HG03575 (cell line): ENCODE measurements around the gene ZC3HAV1.
"Not testable (repeated sequence)": the region's sequence is repeated elsewhere in the genome, so short reads cannot be mapped to it uniquely, and the experiment has no call there.

Source experiments
- ATAC-seq: cut with Tn5 transposase; IDR thresholded peaks from one replicate; pipeline ENCODE4 v1.9.1; 2021; ENCODE audit not compliant: unreplicated experiment, insufficient number of reproducible peaks, low FRiP score; ENCODE audit errors: extremely low read depth

ZC3HAV1 gene

GRCh38 chr7:139114585-139114984 lies 5.1 kb upstream of the ZC3HAV1 start:
- ATAC-seq: no peak

GRCh38 chr7:139114018-139114417 lies 4.5 kb upstream of the ZC3HAV1 start:
- ATAC-seq: no peak

- no peak for ATAC-seq
Measured at GRCh38 chr7:139112741-139113250, 3.3 kb upstream of the ZC3HAV1 start.

GRCh38 chr7:139112316-139112715 lies 2.8 kb upstream of the ZC3HAV1 start:
- ATAC-seq: no peak

GRCh38 chr7:139111811-139112301 lies 2.3 kb upstream of the ZC3HAV1 start:
- ATAC-seq: no peak

- no peak for ATAC-seq
Measured at GRCh38 chr7:139111147-139111546, 1.6 kb upstream of the ZC3HAV1 start.

- no peak for ATAC-seq
Measured at GRCh38 chr7:139109983-139110411, 477 bp upstream of the ZC3HAV1 start.

GRCh38 chr7:139108266-139109187 lies 993 bp downstream of the ZC3HAV1 start:
- no peak for ATAC-seq

GRCh38 chr7:139106959-139107358 lies 2.6 kb downstream of the ZC3HAV1 start:
- no peak for ATAC-seq

- not testable (repeated sequence) for ATAC-seq
Measured at GRCh38 chr7:139106227-139106626, 3.3 kb downstream of the ZC3HAV1 start.

- no peak for ATAC-seq
Measured at GRCh38 chr7:139105484-139105883, 4.0 kb downstream of the ZC3HAV1 start.

- no peak for ATAC-seq
Measured at GRCh38 chr7:139104091-139104450, 5.4 kb downstream of the ZC3HAV1 start.

- ATAC-seq: no peak
Measured at GRCh38 chr7:139103057-139103815, 6.3 kb downstream of the ZC3HAV1 start.

GRCh38 chr7:139101637-139102158 lies 7.8 kb downstream of the ZC3HAV1 start:
- not testable (repeated sequence) for ATAC-seq

GRCh38 chr7:139099172-139099947 lies 10.2 kb downstream of the ZC3HAV1 start:
- ATAC-seq: no peak

GRCh38 chr7:139095194-139095659 lies 14.3 kb downstream of the ZC3HAV1 start:
- peak; percentile 99 for ATAC-seq

- no peak for ATAC-seq
Measured at GRCh38 chr7:139094596-139094995, 14.9 kb downstream of the ZC3HAV1 start.

- no peak for ATAC-seq
Measured at GRCh38 chr7:139094030-139094429, 15.5 kb downstream of the ZC3HAV1 start.

GRCh38 chr7:139093512-139093911 lies 16.0 kb downstream of the ZC3HAV1 start:
- not testable (repeated sequence) for ATAC-seq
